Kidney capillary endothelial cell (primary cell): ENCODE measurements around the gene AP1S1.
A peak's percentile ranks its signal among the peaks of the same experiment; 100 is the strongest.
"Not testable (repeated sequence)": the region's sequence is repeated elsewhere in the genome, so short reads cannot be mapped to it uniquely, and the experiment has no call there.

ENCODE experiments used
- DNase-seq: peaks from one replicate; pipeline ENCODE4 v3.0.0-alpha.2; 2018; ENCODE audit warnings: low spot score

AP1S1 gene

DNA sequence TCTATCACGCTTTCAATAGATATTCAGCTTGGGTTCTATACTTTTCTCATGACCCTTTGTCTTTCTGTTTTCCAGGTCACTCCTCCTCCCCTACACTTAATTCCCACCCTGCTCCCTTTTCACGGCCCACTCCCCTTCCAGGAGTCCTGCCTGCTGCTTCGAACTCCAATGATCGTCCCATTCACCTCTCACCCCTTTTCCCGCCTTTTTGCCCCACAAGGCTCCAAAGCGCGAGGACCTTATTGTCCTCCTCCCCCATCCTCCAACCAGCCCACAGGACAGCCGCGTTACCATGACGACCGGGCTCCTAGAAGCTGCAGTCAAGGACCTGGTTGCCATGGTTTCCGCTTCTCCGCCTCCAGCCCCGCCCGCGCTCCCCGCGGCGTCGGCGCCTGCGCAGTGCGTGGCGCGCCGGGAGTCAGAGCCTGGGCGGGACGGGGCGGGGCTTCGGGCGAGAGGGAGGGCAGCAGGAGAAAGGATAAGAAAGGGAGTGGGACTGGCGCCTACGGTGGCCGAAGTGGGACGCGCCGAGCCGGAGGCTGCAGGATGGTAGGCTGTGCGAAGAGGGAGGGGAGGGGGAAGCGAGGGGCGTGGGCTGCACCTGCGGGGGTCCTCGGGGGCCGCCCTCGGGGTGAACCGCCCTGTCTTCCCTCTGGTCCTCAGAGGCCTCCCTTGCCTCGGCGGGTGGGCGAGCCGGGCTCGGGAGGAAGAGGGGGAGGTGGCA lies at the start of gene AP1S1:
TSS of gene AP1S1 (plus strand) at position 508 of the 724 bp plus-strand sequence. CDS start at position 547, 39 bp downstream.
- DNase-seq: peak; percentile 92

DNA sequence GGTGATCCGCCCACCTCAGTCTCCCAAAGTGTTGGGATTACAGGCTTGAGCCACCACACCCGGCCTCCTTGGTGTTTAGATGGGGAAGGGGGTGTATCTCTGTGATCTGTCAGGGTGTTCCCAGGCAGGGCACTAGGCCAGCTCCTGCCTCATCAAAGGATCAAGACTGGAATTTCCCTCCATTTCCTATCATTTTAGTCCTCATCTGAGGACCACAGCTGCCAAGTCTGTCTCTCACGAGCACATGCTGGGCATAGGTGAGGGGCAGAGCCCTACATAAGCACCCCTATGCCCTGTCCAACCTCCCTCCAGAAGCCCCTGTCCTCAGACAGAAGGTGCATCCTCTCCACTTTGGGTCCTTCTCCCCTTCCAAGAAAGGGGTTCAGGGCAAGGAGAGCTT lies 49.5 kb upstream of the AP1S1 start:
- DNase-seq: no peak

- not testable (repeated sequence) for DNase-seq
Observed at GRCh38 chr7:101105248-101105647, 49.0 kb upstream of the AP1S1 start.

DNA sequence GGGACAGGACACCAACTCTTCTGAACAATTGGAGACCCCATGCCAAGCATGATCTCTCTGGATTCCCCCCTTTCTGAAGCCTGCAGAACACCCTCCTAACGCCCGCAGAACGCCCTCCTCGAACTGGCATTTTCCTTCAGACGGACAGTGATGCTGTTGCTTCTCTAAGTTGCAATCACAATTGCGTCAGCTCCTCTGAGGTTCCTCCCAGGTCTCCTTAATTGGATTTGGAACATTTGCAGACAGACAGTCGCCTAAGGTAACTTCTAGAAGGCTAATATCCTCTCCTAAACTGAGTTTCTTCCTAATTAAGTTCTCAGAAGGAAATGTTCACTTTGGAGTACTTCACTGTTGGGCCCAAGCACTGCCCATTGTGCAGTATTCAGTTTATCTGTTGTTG lies 47.9 kb upstream of the AP1S1 start:
- DNase-seq: no peak

DNA sequence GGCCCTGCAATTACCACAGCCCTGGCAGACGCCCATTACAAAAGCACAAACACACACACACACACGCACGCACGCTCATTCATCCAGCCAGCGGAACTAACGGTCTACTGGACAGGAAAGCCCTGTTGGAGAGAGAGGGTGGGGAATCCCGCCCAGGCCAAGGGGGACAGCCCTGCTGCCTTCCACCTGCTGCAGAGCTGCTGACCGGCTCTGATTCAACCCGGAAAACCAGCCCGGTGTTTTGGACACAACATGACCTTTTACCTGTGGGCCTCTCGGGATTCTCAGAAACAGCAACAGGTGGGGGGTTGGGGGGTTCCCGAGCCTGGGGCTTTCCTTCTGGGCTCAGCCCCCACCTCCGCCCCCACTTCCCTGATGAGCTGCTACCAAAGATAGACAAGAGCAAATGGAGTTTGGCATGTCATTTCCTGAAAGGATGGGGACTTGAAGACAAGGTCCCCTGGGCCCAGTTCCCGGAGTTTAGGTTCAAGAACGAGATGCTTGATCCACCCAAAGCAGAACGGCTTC lies 45.9 kb upstream of the AP1S1 start:
- peak; percentile 76 for DNase-seq

- no peak for DNase-seq
Observed at GRCh38 chr7:101108961-101109360, 45.3 kb upstream of the AP1S1 start.

DNA sequence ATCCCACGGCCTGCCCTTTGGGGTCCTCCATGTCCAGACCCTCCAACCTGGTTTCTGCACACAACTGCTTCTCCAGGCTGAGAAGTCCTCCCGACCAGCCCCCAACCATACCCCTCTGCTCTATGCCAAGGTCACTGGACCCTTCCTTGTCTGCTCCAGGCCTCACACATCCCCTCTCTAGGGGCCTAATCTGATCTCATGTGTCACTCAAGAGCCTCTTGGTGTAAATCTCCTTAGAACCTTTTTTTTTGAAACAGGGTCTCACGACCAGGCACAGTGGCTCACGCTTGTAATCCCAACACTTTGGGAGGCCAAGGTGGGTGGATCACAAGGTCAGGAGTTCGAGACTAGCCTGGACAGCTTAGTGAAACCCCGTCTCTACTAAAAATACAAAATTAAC lies 44.9 kb upstream of the AP1S1 start:
- no peak for DNase-seq

DNA sequence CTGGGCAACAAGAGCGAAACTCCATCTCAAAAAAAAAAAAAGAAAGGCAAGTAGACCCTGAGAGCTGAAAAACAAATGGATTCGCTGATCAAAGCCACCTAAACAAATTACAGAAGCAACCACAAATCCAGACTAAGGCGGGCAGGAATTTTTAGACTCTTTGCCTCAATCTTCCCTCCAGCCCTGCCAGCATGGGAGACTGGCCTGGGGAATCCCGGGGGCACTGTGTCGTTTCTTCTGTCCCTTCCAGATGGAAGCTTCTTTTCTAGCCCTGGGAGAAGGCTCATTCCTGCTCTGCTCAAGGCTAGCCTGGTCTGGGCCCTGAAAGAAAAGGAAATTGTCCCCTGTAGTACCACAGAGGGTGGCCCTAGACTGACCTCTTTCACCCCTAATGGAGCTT lies 43.0 kb upstream of the AP1S1 start:
- no peak for DNase-seq

- peak; percentile 98 for DNase-seq
Observed at GRCh38 chr7:101112233-101112632, 42.0 kb upstream of the AP1S1 start.

DNA sequence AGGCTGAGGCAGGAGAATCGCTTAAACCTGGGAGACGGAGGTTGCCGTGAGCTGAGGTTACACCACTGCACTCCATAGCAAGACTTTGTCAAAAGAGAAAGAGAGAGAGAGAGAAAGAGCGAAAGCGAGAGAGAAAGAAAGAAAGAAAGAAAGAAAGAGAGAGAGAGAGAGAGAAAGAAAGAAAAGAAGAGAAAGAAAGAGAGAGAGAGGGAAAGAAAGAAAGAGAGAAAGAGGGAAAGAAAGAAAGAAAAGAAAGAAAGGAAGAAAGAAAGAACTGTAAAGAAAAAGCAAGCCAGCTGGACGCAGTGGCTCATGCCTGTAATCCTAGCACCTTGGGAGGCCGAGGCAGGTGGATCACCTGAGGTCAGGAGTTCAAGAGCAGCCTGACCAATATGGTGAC lies 41.1 kb upstream of the AP1S1 start:
- not testable (repeated sequence) for DNase-seq

GRCh38 chr7:101113836-101114235 lies 40.4 kb upstream of the AP1S1 start:
- DNase-seq: no peak

- DNase-seq: no peak
Observed at GRCh38 chr7:101114492-101114891, 39.8 kb upstream of the AP1S1 start.

GRCh38 chr7:101115215-101115614 lies 39.1 kb upstream of the AP1S1 start:
- DNase-seq: no peak

DNA sequence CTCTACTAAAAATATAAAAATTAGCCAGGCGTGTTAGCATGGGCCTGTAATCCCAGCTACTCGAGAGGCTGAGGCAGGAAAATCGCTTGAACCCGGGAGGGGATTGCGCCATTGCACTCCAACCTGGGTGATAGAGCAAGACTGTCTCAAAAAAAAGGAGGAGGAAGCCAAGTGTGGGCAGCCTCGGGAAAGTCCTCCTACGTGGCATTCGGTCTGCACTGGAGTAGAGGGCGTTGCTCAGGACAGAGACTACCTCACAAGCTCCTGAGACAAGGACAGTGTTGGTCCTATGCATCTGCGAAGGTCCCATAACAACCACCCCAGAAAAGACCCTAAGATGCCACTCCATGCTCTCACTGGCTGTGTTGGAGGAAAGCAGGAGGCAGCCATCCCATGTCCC lies 37.4 kb upstream of the AP1S1 start:
- DNase-seq: no peak

- DNase-seq: no peak
Observed at GRCh38 chr7:101118856-101119255, 35.4 kb upstream of the AP1S1 start.

DNA sequence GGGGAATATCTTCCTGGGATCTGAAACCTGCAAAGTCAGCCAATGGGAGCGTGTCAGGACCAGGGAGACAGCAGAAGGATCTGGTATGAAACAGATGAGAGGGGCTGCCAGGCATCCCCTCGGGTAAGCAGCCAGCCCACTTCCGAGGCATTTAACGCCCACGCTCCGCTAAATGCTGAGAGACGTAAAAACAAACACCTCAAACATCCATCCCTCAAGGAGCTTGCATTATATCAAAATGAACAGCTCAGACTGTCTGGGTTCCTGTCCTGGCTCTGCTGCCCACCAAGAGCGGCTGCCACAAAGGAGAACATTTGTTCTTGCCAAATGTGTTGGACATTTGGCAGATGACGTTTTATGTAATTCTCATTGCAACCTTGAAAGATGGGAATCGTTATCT lies 34.4 kb upstream of the AP1S1 start:
- no peak for DNase-seq

GRCh38 chr7:101120315-101120714 lies 34.0 kb upstream of the AP1S1 start:
- DNase-seq: no peak

DNA sequence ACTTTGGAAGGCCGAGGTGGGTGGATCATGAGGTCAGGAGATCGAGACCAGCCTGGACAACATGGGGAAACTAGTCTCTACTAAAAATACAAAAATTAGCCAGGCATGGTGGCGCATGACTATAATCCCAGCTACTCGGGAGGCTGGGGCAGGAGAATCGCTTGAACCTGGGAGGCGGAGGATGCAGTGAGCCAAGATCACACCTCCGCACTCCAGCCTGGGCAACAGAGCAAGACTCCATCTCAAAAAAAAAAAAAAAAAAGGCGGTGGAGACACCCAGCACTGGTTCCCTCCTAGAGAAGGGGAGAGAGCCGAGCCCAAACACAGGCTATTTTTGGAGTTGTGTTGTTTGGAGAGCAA lies 32.7 kb upstream of the AP1S1 start:
- DNase-seq: not testable (repeated sequence)

DNA sequence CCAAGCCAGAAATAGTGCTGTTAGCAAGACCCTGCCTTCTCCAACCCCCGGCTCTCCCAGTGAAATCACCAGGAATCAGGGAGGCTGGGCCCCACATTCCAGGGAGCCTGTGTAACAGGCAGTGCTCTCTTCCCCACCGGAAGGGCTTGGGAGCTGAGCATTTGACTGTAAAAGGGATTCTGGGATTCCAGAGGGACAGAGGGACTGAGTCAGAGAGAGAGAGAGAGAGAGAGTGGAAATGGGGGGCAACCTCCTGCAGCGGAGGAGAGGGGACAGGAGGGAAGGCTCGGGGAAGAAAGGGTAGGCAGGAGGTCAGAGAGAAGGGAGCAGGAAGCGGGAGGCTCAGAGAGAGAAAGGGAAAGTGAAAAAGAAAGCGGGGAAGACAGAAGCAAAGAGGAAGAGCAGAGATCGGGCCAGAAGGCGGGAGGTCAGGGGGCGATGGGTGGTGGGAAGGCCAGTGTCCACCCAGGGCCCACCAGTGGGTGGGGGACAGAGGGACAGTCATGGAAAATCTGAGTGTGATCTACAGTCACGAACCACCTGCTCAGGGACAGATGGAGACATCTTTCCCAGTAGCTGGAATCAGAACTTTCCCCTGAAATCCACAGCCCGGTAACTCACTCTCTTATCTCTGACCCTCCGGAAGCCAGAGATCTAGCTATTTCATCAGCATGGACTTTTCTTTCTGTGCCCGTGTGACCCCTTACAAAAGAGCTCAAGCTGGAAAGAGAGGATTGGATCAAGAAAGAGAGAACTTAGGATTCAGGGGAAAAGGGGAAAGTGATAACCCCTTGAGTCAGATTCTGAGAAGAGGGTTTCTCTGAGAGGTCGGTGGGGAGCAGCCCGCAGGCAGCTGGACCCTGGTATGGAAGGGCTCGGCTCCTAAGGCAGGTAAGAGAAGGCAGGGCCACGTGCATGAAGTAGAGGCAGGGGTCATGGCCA lies 32.0 kb upstream of the AP1S1 start:
- peak; percentile 97 for DNase-seq

- DNase-seq: no peak
Observed at GRCh38 chr7:101122933-101123702, 31.2 kb upstream of the AP1S1 start.

DNA sequence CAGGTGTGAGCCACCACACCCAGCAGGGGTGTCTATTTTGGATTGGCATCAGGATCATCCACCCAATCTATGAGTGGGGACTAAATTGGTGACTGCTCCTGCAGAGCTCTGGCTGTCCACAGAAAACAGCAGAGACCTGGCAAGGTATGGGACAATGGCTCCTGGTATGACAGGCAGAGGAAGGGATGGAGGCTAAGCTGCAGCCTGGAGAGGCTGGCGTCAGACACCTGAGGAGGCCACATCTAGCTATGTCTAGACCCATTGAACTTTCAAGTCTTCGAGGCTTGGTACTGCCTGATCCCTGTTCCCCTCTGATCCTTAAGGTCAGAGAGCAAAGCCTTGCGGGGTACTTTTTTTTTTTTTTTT lies 30.6 kb upstream of the AP1S1 start:
- no peak for DNase-seq

DNA sequence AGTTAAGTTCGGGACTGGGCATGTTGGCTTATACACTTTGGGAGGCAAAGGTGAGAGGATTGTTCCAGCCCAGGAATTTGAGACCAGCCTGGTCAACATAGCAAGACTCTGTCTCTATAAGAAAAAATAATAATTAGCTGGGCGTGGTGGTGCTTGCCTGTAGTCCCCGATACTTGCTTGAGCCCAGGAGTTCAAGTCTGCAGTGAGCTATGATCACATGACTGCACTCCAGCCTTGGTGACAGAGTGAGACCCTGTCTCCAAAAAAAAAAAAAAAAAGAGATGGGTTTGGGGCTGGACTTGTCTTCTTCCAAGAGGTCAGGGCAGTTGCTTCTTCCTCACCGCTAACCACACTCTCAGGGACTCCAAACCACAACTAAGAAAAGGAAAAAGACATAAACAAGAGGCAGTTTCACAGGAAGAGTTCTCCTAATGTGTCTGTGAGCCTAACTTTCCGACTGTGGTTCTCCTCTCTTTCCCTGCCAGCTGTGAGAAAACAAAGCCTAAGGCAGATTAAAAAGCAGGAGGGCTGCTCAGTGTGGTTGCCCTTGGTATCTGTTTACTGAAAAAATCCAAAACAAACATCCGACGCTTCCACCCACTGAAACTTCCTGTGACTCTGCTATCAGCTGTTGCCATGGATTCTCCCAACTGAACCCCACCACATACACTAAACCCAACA lies 29.8 kb upstream of the AP1S1 start:
- no peak for DNase-seq
